GM12891 (cell line): ENCODE results near the gene C4orf51.

Experiments
- PAX5 ChIP-seq: IDR thresholded peaks from 2 replicates; pipeline ENCODE4 v1.6.1; 2011; ENCODE audit warnings: low read length, moderate library complexity, mild to moderate bottlenecking; ENCODE audit not compliant: insufficient read depth, severe bottlenecking
- POLR2A ChIP-seq: IDR thresholded peaks from 2 replicates; pipeline ENCODE4 v1.6.1; 2011; ENCODE audit warnings: low read depth, low read length, control low read depth
- POLR2AphosphoS5 ChIP-seq: IDR thresholded peaks from 2 replicates; pipeline ENCODE4 v1.6.1; 2011; ENCODE audit warnings: low read depth, low read length, control low read depth
- POU2F2 ChIP-seq: IDR thresholded peaks from 2 replicates; pipeline ENCODE4 v1.6.1; 2011; ENCODE audit warnings: low read depth, mild to moderate bottlenecking, control low read depth, low read length, moderate library complexity
- SPI1 ChIP-seq: IDR thresholded peaks from 2 replicates; pipeline ENCODE4 v1.6.1; 2011; ENCODE audit warnings: low read depth, low read length, control low read depth
- TAF1 ChIP-seq: IDR thresholded peaks from 2 replicates; pipeline ENCODE4 v1.6.1; 2011; ENCODE audit warnings: low read depth, low read length, control low read depth

DNA sequence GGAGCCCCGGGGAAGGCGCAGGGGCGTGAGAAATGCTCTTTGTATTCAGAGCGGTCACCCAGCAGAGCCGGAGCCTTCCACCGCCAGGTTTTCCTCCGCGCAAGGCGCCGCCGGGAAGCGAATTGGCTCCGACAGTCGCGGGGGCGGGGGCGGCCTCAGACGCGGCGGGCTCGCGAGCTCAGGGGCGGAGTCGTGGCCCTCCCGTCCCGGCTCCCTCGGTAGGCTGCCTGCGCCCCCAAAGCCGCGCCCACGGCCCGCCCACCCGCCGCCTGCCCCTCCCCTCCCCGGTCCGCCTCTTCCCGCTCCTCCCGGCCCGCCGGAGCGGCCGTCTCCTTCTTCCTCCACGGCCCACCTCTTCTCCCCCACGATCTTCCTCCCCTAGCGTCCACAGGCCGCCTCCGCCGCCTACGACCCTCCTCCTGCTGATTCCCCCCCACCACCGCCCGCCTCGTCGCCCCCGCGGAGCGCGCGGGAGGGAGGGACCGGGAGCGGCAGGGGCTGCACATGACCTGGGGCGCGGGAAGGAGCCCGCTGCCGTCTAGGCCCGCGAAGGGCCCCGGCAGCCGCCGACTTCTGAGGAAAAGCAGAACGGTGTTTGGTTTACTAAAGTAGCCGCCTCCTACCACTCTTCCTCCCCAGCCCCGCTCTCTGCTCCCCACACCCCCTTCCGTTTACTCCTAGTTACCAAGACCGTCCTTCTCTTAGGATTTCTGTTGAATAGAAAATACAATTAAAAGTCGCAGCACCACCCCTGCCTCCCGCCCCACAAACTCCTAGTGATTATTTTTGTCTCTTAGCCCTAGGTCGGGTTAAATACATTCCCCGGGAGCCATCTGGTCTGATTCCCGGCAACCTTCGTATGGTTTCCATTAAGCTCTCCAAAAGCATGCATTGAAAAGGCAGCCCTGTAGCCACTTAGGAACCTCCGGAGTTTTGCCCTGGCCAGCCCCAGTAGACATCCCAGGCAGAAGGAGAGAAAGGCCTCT is 53.2 kb downstream of the C4orf51 start:
- TF ChIP-seq POLR2A = no peak
- no peak for TF ChIP-seq POLR2AphosphoS5
- no peak for TF ChIP-seq POU2F2
- no peak for TF ChIP-seq TAF1
- no peak for TF ChIP-seq SPI1
- no peak for TF ChIP-seq PAX5
